DND-41 (cell line): ENCODE data around the gene TAAR9.

Experiments
- EZH2 ChIP-seq: IDR thresholded peaks from 3 replicates; pipeline ENCODE4 v1.6.1; 2012; ENCODE audit warnings: borderline replicate concordance, low read depth, mild to moderate bottlenecking, moderate library complexity, low read length, inconsistent platforms; ENCODE audit not compliant: severe bottlenecking
- TF ChIP-seq, protein P1 (sequence below): IDR thresholded peaks from 2 replicates; pipeline ENCODE4 v1.5.1; 2012; ENCODE audit warnings: borderline replicate concordance, low read length, moderate library complexity, mild to moderate bottlenecking; ENCODE audit not compliant: poor library complexity, severe bottlenecking; ENCODE audit errors: extremely low read depth

DNA sequence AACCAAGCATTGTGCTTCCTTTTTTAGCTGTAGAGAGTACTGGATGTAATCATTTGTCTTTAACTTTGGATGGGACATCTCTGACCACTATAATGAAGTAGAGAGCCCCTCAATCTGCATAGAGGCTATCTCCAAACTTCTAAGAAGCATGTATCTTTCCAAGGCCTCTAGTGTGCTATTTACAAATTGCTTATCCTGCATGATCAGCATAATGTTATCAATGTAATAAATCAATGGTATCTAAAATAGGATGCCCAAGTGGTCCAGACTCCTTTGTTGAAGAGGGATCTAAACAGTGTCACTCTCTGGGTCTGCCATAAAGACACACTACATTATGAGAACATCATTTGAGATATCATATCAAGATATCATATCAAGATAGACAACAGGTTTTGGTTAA is 6.7 kb downstream of the TAAR9 start:
- TF ChIP-seq, protein P1, sequence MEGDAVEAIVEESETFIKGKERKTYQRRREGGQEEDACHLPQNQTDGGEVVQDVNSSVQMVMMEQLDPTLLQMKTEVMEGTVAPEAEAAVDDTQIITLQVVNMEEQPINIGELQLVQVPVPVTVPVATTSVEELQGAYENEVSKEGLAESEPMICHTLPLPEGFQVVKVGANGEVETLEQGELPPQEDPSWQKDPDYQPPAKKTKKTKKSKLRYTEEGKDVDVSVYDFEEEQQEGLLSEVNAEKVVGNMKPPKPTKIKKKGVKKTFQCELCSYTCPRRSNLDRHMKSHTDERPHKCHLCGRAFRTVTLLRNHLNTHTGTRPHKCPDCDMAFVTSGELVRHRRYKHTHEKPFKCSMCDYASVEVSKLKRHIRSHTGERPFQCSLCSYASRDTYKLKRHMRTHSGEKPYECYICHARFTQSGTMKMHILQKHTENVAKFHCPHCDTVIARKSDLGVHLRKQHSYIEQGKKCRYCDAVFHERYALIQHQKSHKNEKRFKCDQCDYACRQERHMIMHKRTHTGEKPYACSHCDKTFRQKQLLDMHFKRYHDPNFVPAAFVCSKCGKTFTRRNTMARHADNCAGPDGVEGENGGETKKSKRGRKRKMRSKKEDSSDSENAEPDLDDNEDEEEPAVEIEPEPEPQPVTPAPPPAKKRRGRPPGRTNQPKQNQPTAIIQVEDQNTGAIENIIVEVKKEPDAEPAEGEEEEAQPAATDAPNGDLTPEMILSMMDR, result no peak
- TF ChIP-seq EZH2, result no peak
